Kidney glomerular epithelial cell (primary cell): Measurements from ENCODE around the gene USP5.

Source experiments
- DNase-seq: peaks from one replicate; lab custom pipeline; 2025; lab: John Stamatoyannopoulos, UW

The USP5 gene

GRCh38 chr12:6840761-6841515, 11.0 kb upstream of the USP5 start, which contains the start of gene GNB3:
Gene GNB3 (plus strand): TSS chr12:6840925. CDS start chr12:6841288, 363 bp downstream.
- DNase-seq = no peak

- no peak for DNase-seq
Observed at GRCh38 chr12:6842075-6842474, 9.9 kb upstream of the USP5 start.

GRCh38 chr12:6843118-6843902, 8.6 kb upstream of the USP5 start:
- no peak for DNase-seq

- DNase-seq = no peak
Observed at GRCh38 chr12:6845395-6845794, 6.6 kb upstream of the USP5 start.

- DNase-seq = no peak
Observed at GRCh38 chr12:6846316-6846869, 5.6 kb upstream of the USP5 start.

- DNase-seq = no peak
Observed at GRCh38 chr12:6847676-6848075, 4.3 kb upstream of the USP5 start.

GRCh38 chr12:6849427-6849826, 2.5 kb upstream of the USP5 start:
- no peak for DNase-seq

GRCh38 chr12:6849976-6850560, 1.9 kb upstream of the USP5 start:
- DNase-seq = no peak

- DNase-seq = no peak
Observed at GRCh38 chr12:6850796-6851152, 1.2 kb upstream of the USP5 start.

- DNase-seq = peak; percentile 98
Observed at GRCh38 chr12:6851153-6851920, 613 bp upstream of the USP5 start, which contains the start of gene CDCA3. Gene CDCA3 (minus strand): TSS chr12:6851286. CDS start chr12:6850952, 334 bp downstream.

- DNase-seq = peak; percentile 40
Observed at GRCh38 chr12:6852651-6853354, 853 bp downstream of the USP5 start.

GRCh38 chr12:6853626-6854025, 1.7 kb downstream of the USP5 start:
- no peak for DNase-seq

- DNase-seq = no peak
Observed at GRCh38 chr12:6854036-6854435, 2.1 kb downstream of the USP5 start.

- DNase-seq = no peak
Observed at GRCh38 chr12:6855322-6855721, 3.4 kb downstream of the USP5 start.

- DNase-seq = no peak
Observed at GRCh38 chr12:6858799-6859198, 6.8 kb downstream of the USP5 start.

- DNase-seq = no peak
Observed at GRCh38 chr12:6860116-6860515, 8.2 kb downstream of the USP5 start.

- DNase-seq = no peak
Observed at GRCh38 chr12:6860942-6861341, 9.0 kb downstream of the USP5 start.

- DNase-seq = no peak
Observed at GRCh38 chr12:6861391-6861790, 9.4 kb downstream of the USP5 start.

GRCh38 chr12:6863033-6863432, 11.1 kb downstream of the USP5 start:
- DNase-seq = no peak

- DNase-seq = no peak
Observed at GRCh38 chr12:6863586-6864321, 11.8 kb downstream of the USP5 start.
